ENCODE measurements around the gene ATXN7L1. TPM values are rescaled to one million over a fixed set of nuclear protein-coding genes. Genes with fewer than 3 reads are reported as not detected.

Gene ATXN7L1
- total RNA-seq, 3 donors from 2014 or later (not counting 1 experiment from before 2014, with no cell fraction given), result 37.5 to 48.6 (median 47.9) TPM

DNA sequence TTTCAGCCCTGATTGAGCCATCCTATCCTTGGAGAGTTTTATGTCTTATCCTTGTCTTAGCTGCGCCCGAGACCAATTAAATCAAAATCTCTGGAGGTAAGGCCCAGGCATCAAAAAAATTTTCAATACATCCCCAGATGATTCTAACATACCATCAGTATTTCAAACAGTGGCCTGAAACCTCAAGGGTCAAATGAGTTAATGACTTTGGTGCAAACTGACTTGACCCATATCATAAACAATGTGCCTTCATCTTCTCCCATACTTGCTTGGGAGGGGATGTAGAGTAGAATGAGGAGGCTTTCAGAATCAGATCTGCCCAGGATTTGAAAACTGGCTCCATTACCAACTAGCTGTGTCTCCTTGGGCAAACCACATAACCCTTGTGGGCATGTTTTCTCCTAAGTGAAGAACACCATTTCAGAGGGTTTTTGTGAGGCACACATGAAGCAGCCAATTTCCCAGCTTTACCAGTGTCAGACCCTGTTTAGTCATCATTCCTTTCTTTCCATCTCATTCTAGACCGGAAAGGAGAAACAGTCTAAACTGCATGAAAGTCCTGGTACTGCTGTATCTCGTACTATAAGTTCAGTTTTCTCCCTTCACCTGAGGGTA lies 35.7 kb upstream of the ATXN7L1 start:
- peaks cover 24% of the 10 kb centered on the region for H3K36me3 Mint-ChIP-seq
- H3K4me3 ChIP-seq (ENCODE audit: low read length), result no peak overlapping the region
- ATAC-seq (no peak), DNase-seq (no peak)
- H3K36me3 ChIP-seq (ENCODE audit: control insufficient read depth, insufficient read depth, low read length), result peaks cover 8% of the 10 kb centered on the region
- H3K27me3 Mint-ChIP-seq (ENCODE audit: low read depth in 2 of 2), result no peaks in the 10 kb centered on the region
- H3K27ac ChIP-seq (ENCODE audit: low read length), result no peak overlapping the region
- no peaks in the 10 kb centered on the region for H3K4me1 ChIP-seq (ENCODE audit: control insufficient read depth, insufficient read depth, low read length)
- 95% methylated on average over 4 of the region's 4 CpGs for WGBS (ENCODE audit: insufficient coverage)
- no peak overlapping the region for H3K4me3 Mint-ChIP-seq
- TF ChIP-seq, protein P1, sequence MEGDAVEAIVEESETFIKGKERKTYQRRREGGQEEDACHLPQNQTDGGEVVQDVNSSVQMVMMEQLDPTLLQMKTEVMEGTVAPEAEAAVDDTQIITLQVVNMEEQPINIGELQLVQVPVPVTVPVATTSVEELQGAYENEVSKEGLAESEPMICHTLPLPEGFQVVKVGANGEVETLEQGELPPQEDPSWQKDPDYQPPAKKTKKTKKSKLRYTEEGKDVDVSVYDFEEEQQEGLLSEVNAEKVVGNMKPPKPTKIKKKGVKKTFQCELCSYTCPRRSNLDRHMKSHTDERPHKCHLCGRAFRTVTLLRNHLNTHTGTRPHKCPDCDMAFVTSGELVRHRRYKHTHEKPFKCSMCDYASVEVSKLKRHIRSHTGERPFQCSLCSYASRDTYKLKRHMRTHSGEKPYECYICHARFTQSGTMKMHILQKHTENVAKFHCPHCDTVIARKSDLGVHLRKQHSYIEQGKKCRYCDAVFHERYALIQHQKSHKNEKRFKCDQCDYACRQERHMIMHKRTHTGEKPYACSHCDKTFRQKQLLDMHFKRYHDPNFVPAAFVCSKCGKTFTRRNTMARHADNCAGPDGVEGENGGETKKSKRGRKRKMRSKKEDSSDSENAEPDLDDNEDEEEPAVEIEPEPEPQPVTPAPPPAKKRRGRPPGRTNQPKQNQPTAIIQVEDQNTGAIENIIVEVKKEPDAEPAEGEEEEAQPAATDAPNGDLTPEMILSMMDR (IDR thresholded peaks at IDR 0.05), result no peak
- intact Hi-C loops (cut with micrococcal nuclease), result no loop called here
- peaks cover 0 to 6% of the 10 kb centered on the region in 2 donors for H3K4me1 Mint-ChIP-seq
- H3K27me3 ChIP-seq (ENCODE audit: control insufficient read depth, insufficient read depth, low read length), result no peaks in the 10 kb centered on the region
- no peak overlapping the region for H3K27ac Mint-ChIP-seq
- H3K9me3 ChIP-seq (ENCODE audit: control insufficient read depth, insufficient read depth, low read length), result peaks cover 4% of the 10 kb centered on the region
- peaks cover 0 to 2% of the 10 kb centered on the region in 2 donors for H3K9me3 Mint-ChIP-seq

DNA sequence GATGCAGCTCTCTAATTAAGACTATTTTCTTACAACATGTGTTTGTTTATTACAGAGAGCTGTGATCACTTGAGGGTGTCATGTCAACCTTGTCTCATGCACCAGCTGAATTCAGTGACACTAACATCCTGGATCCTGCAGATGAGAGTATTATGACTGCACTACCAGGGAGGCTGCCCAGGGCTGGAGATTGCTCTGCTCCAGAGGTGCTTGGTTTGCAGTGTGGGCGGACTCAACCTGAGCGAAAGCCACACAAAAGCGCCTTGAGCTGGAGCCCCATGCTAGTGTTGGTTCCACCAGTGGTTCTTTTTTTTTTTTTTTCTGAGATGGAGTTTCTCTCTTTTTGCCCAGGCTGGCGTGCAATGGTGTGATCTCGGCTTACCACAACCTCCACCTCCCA lies 33.8 kb upstream of the ATXN7L1 start:
- Histone ChIP-seq H3K27me3 (ENCODE audit: control insufficient read depth, insufficient read depth, low read length) (no peaks in the 10 kb centered on the region), H3K9me3 (ENCODE audit: control insufficient read depth, insufficient read depth, low read length) (peaks cover 4% of the 10 kb centered on the region), H3K27ac (ENCODE audit: low read length) (no peak overlapping the region), H3K4me3 (ENCODE audit: low read length) (no peak overlapping the region), H3K4me1 (ENCODE audit: control insufficient read depth, insufficient read depth, low read length) (no peaks in the 10 kb centered on the region), H3K36me3 (ENCODE audit: control insufficient read depth, insufficient read depth, low read length) (peaks cover 8% of the 10 kb centered on the region)
- no peak overlapping the region for H3K27ac Mint-ChIP-seq
- TF ChIP-seq, protein P1 (IDR thresholded peaks at IDR 0.05), result no peak
- peaks cover 0 to 2% of the 10 kb centered on the region in 2 donors for H3K9me3 Mint-ChIP-seq
- intact Hi-C loops (cut with micrococcal nuclease), result no loop called here
- no peak for ATAC-seq
- H3K4me1 Mint-ChIP-seq, result peaks cover 0 to 6% of the 10 kb centered on the region in 2 donors
- no peaks in the 10 kb centered on the region for H3K27me3 Mint-ChIP-seq (ENCODE audit: low read depth in 2 of 2)
- peaks cover 12% of the 10 kb centered on the region for H3K36me3 Mint-ChIP-seq
- no peak for DNase-seq
- H3K4me3 Mint-ChIP-seq, result no peak overlapping the region
- WGBS (ENCODE audit: insufficient coverage), result 96% methylated on average over 3 of the region's 5 CpGs

DNA sequence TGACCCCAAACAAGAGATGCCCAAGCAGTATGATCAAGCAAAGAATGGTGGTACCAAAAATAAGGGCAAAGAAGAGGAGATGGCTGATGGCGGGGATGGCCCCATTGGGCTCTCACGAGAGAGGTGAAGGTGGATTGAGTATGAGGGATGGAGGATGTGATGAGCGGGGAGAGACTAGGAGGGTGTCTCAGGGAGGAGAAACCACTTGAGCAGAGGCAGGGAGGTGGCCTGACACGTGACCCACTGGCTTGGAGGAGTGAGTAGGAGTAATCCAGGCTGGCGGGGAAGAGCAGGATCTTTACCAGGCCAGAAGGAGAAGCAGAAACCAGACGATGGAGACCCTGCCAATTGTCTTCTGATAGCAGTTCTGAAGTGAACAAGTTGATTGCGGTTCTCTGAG lies 33.3 kb upstream of the ATXN7L1 start:
- intact Hi-C loops (cut with micrococcal nuclease), result no loop called here
- DNase-seq (no peak), ATAC-seq (no peak)
- H3K4me3 Mint-ChIP-seq, result no peak overlapping the region
- H3K36me3 Mint-ChIP-seq, result peaks cover 8% of the 10 kb centered on the region
- Histone ChIP-seq H3K27ac (ENCODE audit: low read length) (no peak overlapping the region), H3K4me1 (ENCODE audit: control insufficient read depth, insufficient read depth, low read length) (no peaks in the 10 kb centered on the region), H3K36me3 (ENCODE audit: control insufficient read depth, insufficient read depth, low read length) (peaks cover 8% of the 10 kb centered on the region), H3K27me3 (ENCODE audit: control insufficient read depth, insufficient read depth, low read length) (no peaks in the 10 kb centered on the region), H3K9me3 (ENCODE audit: control insufficient read depth, insufficient read depth, low read length) (peaks cover 4% of the 10 kb centered on the region), H3K4me3 (ENCODE audit: low read length) (no peak overlapping the region)
- no peak overlapping the region for H3K27ac Mint-ChIP-seq
- 97% methylated on average over 7 of the region's 7 CpGs for WGBS (ENCODE audit: insufficient coverage)
- peaks cover 0 to 2% of the 10 kb centered on the region in 2 donors for H3K9me3 Mint-ChIP-seq
- H3K4me1 Mint-ChIP-seq, result peaks cover 0 to 6% of the 10 kb centered on the region in 2 donors
- H3K27me3 Mint-ChIP-seq (ENCODE audit: low read depth in 2 of 2), result no peaks in the 10 kb centered on the region
- TF ChIP-seq, protein P1 (IDR thresholded peaks at IDR 0.05), result no peak

All from natural killer cell (primary cell).